ENCODE measurements around the gene SPRR2F.

Gene SPRR2F

GRCh38 chr1:153072806-153073726 is 40.2 kb downstream of the SPRR2F start:
- no peak for DNase-seq

GRCh38 chr1:153071511-153071910 is 41.8 kb downstream of the SPRR2F start, which contains the start of gene SPRR2B:
TSS of gene SPRR2B (minus strand) at chr1:153071611. CDS start at chr1:153070839, 772 bp downstream.
- DNase-seq, result no peak

DNA sequence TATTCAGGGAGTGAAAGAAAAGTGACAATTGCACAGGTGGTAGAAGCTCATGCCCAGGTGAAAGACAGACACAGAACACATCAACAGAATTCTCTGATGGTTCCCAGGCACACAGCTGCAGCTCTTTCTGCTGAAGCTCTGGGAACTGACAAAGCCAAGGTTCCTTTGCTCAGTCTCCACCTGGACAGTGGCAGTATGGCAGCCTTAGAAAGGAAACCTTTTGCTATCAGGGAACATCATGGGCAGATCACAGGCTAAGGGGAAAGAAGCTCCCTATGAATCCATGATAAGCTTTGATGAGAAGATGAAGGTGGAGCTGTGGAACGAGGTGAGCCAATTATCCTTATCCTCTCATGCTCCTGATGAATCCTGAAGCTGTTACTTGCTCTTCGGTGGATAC is 43.1 kb downstream of the SPRR2F start:
- no peak for DNase-seq
